GM18499 (cell line): ENCODE data around the gene MAP3K5.
"Not testable (repeated sequence)": the region's sequence is repeated elsewhere in the genome, so short reads cannot be mapped to it uniquely, and the experiment has no call there.

Experiments used
- ATAC-seq: cut with Tn5 transposase; IDR thresholded peaks from one replicate; pipeline ENCODE4 v1.9.1; 2021; ENCODE audit warnings: moderate number of reproducible peaks; ENCODE audit not compliant: insufficient read depth, unreplicated experiment

The MAP3K5 gene

GRCh38 chr6:136775081-136775480 lies 17.2 kb downstream of the MAP3K5 start:
- no peak for ATAC-seq

- no peak for ATAC-seq
These were observed 17.8 kb downstream of the MAP3K5 start for GRCh38 chr6:136774228-136775041.

DNA sequence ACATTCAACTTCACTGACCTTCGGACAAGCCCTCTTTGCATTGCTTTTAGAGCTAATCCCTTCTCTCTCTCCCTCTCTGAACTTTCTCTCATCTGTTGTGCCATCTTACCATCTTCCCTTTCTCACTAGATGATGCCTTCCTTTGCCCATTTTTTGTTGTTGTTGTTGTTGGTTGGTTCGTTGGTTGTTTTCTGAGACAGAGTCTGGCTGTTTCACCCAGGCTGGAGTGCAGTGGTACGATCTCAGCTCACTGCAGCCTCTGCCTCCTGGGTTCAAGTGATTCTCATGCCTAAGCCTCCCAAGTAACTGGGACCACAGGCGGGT lies 18.8 kb downstream of the MAP3K5 start:
- ATAC-seq: no peak

DNA sequence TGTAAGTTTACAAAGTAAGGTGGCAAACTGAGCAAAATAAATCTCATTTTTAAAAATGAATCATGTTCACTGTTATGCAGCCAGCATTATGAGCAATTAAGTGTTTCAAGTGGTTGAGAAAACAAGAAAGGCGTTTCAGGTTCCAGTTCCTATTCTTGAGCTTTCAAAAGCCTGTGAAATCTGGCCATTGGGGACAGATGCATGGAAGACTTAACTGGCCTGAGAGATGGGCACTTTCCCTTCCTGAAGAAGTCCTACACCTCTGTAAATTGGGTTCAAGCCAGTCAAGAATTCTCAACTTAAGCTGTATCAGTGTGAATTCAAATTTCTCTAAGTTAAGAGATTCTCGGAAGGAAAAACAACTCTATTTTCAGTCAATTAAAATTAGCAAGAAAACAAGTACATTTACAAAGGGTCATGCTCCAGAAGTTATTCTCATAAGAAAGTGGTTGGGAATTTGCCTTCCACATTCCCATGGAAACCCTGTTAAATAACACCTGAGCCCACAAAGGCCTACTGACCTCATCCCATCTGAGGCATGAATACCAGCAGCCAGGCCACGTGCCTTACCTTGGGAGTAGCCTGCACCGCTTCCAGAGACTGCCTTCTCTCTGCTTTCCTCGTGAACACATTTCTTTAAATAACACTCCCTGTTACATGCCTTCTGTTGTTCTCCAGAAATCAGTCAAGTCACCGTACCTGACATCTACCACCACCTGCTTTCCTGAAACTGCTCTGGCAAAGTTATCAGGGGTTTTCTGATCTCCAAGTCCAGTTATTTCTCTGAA lies 19.4 kb downstream of the MAP3K5 start:
- peak; percentile 79 for ATAC-seq

DNA sequence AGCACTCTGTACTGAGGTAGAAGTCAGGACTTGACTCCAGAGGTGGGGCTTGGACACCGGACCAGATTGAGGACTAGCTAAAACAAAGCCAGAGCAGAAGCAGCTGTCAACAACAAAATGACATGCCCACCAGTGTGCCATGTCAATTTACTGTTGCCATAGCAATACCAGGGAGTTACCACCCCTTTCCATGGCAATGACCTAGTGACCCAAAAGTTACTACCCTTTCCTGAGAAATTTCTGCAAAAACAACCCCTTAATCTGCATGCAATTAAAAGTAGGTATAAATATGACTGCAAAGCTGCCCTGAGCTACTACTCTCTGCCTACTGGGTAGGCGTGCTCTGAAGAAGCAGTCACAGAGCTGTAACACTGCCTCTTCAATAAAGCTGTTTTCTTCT lies 21.0 kb downstream of the MAP3K5 start:
- ATAC-seq: no peak

- ATAC-seq: no peak
These were observed 22.5 kb downstream of the MAP3K5 start for GRCh38 chr6:136769759-136770158.

- ATAC-seq: no peak
These were observed 23.2 kb downstream of the MAP3K5 start for GRCh38 chr6:136769124-136769523.

DNA sequence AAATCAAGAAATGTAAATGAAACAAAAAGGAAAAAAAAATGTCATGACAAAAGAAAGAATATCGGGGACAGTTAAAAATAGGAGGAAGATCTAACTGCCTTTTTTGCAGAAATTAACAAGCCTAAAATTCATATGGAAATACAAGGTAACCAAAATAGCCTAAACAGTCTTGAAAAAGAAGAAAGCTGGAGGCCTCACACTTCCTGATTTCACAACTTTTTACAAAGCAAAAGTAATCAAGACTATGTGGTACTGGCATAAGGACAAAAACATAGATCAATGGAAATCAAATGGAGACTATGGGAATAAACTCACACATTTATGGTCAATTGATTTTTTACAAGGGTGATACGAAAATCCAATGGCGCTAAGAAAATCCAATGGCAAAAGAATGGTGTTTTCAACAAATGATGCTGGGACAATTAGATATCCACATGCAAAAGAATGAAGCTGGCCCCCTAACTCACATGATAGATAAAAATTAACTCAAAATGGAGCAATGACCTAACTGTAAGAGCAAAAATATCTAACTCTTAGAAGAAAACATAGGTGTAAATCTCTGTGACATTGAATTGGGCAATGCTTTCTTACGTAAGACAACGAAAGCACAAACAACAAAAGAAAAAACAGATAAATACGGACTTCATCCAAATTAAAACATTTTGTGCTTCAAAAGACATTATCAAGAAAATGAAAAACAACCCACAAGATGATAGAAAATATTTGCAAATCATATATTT lies 24.5 kb downstream of the MAP3K5 start:
- no peak for ATAC-seq

DNA sequence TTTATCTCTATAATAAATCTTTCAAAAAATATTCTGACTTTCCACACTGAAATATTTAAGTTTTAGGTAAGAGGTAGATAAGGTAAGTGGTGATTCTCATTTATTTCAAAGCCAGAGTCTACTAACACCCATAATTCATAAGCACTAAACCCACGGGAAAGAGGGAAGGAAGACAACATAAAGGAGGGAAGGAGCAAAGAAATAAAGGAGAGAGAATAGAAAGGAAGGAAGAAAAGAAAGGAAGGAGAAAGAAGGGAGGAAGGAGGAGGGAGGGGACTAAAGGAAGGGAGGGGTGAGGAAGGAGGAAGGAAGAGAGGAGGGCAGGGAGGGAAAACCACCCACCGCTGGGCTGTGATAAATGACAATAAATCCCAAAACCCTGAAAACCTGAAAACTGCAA lies 25.2 kb downstream of the MAP3K5 start:
- ATAC-seq: no peak

GRCh38 chr6:136766274-136766673 lies 26.0 kb downstream of the MAP3K5 start:
- no peak for ATAC-seq

DNA sequence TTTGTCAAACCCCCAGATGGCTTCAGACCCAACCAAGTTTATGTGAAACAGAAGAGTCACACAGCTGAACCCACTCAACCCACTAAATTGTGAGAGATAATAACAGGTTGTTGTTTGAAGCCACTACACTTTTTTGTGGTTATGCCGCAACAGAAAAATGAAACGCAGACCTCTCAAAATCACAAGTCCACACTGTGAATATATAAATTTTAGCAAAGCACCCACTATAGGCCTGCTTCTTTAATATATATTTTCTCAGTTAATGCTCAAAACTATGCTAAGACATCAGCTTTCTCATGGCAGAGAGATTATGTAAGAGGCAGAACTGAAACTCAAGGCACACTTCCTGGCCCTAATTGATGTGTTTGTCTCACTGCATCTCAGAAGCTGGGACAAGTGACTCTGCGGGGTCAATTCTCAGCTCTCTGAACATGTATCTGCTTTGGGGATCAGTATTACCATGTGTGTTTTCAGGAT lies 27.7 kb downstream of the MAP3K5 start:
- peak; percentile 26 for ATAC-seq

GRCh38 chr6:136763716-136764516 lies 28.4 kb downstream of the MAP3K5 start:
- ATAC-seq: no peak

DNA sequence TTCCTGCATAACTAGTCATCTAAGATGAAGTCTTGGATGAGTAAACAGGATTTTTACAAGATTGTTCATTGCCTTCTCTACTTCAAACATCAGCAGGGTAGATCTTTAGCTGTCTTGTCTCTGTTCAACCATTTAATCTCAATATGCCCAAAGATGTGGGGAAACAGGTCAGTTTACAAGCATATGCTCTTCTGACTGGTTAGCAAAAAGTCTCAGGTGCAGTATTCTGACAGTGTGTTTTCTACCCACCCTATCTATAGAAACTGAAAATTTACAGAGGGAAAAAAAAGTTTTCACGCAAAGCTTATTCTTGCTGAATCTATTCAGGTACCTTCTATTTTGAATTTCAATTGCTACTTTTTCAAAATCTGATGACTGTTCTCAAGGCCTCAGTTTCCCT lies 29.0 kb downstream of the MAP3K5 start:
- no peak for ATAC-seq

DNA sequence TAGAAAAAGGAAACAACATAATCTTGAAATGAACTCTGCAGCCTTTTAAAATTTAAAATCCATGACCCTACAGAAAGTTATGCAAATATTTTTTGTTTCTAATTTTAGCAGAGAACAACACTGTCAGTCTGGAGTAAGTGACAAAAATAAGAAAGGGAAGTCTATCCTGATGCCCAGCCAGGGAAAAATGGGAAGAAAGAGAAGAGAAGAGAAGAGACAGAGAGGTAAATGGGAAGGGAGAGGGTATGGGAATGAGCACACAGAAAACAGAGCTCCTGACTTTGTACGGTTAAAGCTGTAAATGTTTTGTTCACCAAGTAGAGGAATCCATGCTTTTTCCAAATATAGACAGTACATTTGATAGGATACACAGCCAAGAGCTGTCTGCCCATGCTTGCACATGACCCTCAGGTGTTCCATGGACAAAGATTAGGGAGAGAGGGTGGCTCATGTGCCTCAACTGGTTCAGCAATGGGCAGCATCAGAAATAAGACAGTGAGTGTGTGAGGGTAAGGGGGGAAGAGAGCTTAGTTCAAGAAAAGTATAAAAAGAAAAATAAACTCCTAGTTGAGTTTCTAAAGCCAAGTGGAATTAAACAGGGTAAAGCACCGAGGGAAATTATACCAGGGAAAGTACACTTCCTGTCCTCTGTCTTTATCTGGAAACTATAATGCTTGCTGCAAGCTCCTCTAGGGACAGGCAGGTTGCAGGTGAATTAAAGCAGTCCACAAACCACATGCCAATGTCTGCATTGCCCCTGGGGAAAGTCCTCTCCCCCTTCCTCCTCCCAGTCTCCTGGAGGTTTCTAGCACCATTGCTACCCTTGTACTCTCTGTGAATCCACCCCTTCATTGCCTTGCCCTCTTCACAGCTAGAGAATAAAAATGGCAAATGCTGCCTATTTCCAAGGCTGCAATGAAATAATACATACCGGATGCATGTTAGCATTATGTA lies 30.0 kb downstream of the MAP3K5 start:
- ATAC-seq: no peak

GRCh38 chr6:136761227-136761922 lies 30.9 kb downstream of the MAP3K5 start:
- no peak for ATAC-seq

- ATAC-seq: not testable (repeated sequence)
These were observed 31.5 kb downstream of the MAP3K5 start for GRCh38 chr6:136760781-136761180.

DNA sequence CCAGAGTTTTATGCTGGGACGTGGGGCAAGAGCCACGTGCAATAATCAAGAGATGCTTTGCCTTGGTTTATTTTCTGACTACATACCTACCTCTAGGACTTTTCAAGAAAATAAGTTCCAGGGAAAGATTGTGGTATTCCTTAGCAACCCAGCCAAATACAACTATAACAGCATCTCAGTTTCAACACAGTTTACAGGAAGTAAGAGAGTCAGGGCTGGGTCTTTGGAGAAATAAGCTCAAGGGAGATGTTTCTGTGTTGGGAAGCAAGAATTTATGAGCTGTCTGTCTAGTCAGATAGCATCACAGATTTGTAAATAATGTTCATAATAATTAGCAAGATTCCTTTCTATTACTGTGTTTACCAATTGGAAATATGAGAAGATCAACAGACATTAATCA lies 35.1 kb downstream of the MAP3K5 start:
- no peak for ATAC-seq

DNA sequence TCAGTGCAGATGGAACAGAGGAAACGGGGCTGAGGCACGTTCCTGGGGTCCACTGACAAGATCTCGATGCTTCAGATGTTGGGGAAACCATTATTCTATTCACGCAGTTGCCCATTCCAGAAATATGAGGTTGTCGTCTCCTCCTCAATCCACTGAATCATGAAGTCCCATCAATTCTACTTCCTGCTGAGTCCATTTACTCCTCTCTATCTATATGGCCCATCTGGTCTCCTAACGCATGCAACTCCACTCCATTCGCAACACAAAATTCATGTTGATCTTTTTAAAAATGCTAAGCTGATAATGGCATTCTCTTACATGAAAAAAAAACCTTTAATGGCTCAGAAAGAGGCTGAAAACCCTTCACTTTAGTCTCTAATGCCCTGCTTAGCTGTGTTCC lies 37.5 kb downstream of the MAP3K5 start:
- ATAC-seq: no peak
